ENCODE data around the gene SEC24D.

The SEC24D gene

DNA sequence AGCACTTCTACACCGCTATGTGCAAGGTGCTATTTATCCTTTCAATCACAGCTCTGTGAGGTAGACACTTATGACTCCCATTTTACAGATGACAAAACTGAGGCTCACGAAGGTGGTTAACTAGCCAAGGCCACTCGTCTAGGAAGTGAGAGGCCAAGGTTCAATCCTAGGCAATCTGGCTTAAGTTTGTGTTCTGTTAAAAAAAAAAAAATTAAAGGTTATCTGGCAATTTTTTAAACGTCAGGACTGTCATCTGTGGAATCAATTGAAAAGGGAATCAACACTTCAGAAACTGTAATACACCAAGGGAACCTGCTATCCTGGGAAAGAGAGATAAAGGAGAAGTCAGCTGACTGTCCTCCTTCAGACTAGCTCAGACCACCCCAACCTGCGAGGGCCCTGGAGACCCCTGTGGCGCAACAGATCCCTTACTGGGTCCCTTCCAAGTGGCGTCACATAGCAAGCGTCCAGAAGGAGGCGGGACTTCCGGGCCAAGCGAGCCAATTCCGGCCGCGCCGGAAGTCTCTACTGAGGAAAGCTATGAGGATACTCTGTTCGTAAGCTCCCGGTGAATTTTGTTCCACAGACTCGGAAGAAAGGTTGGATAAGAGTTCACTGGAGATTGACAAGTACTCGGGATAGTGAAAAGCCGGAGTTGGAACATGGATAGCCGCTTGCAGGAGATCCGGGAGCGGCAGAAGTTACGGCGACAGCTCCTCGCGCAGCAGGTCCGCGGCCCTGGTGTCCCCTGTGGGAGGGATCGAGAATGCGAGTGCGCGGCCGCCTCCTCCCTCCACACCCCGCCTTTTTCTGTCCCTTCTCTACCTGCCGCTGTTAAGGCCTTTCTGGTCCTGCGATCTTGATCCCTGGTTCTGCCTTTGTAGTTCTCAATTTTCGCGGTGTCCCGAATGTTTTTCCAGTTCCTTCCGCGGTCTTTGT lies 150.8 kb downstream of the SEC24D start, which contains the start of gene METTL14:
Gene METTL14 (plus strand): TSS at position 520 of the 939 bp plus-strand sequence. CDS start 143 bp downstream, at position 663.
- DNase-seq, result peak; percentile 72 to 84

GRCh38 chr4:118683513-118683912 lies 152.4 kb downstream of the SEC24D start:
- peak in 1 of 2 experiments; percentile 18 for DNase-seq

- DNase-seq, result peak; percentile 62 to 66
These were observed 153.0 kb downstream of the SEC24D start for GRCh38 chr4:118682928-118683327.

GRCh38 chr4:118680808-118681207 lies 155.1 kb downstream of the SEC24D start:
- no peak for DNase-seq

GRCh38 chr4:118676128-118676527 lies 159.8 kb downstream of the SEC24D start:
- no peak for DNase-seq

Data from AML-193 (cell line).